Activated T-cell treated with anti-CD3 and anti-CD28 coated beads, Interleukin-2, amount 50 U/mL, for 1 hour (primary cell): Measurements from ENCODE around the gene ADAMTSL2.

Experiments used
- DNase-seq: peaks from one replicate; pipeline ENCODE4 v3.0.0-alpha.2; 2020

The ADAMTSL2 gene

GRCh38 chr9:133502112-133502511 is 32.4 kb upstream of the ADAMTSL2 start:
- no peak for DNase-seq

DNA sequence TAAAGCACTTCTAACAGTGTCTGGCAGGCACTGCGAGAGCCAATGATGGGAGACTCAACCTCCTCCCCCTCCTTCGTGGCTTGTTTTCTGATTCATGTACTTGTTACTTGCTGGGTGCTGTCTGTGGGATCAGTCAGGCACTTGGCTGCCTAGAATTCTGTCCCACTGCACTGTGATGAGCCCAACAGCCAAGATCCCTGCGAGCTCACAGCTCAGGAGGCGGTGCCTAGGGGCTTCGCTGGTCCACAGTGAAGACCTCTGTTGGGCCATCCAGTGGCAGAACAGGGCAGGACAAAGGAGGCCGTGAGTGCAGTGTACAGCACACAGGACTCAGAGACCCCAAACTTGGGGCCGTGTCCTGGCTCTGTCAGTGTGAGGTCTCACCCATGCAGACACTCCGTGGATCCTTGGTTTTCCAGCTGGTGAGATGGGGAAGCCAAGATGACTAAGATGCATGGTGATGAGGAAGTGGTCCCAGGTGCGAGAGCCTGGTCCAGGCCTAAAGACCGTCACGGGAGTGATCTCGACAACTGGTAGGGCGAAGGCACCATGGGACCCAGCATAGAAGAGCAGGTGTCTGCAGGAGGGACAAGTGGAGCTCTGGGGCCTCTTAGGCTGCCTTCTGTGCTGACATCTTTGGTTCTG is 29.2 kb upstream of the ADAMTSL2 start:
- no peak for DNase-seq

GRCh38 chr9:133505901-133506652 is 28.4 kb upstream of the ADAMTSL2 start:
- no peak for DNase-seq

DNA sequence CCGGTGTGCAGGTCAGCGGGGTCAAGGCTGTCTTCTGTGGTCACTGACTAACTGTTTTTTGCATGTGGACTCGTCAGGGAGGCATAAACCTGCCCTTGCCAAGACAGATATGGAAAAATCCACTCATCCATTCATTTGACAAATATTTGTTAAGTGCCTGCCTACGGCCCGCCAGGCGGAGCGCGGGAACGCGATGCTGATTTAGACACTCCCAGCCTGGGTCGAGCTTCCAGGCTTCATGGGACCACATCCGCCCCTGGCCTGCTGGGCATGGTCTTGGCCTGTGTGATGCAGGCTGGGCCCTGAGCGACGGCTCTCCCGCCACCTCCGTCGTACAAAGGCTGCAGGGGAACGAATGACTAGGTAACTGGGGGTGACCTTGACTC is 27.9 kb upstream of the ADAMTSL2 start:
- DNase-seq, result no peak

GRCh38 chr9:133507246-133507965 is 27.1 kb upstream of the ADAMTSL2 start:
- no peak for DNase-seq

GRCh38 chr9:133508046-133508445 is 26.5 kb upstream of the ADAMTSL2 start:
- no peak for DNase-seq

DNA sequence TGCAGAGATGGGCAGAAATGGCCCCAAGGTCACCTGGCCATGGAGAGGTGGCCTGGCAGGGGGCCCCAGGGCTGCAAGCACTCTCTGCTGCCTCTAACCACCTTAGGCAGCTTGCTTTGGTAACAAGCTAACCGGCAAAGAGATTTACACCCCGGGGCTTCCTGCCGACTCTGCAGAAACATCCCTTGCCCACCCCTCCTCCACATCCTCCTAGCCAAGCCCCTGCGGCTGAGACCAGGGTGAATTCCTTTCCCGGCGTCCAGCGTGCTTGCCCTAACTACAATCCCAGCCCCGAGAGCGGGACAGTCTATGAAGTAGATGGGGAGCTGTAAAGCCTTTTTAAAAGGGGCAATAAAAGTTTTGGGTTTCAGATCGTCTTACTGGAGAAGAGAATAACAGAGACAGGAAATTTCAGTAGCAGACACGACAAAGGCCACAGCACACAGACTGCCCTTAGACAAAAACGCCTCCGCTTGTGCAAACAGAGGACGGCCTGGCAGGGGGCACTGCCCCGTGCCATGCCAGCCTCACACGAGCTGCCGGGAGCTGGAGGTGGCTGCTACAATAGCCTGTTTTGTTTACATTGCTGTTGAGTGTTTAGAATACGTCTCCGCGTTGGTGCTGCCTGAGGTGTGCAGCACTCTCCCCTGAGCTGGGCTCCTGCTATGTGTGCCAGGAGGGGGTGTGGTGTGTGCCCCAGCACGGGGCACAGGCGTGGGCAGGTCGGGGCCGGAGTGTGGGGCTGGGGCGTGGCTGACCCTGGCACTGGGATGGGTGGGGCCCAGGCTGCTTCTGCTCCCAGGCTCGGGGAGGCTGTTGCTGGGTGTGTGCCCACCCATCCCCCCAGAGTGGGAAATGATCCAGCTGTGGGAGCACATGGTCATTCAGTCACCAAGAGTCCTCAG is 25.1 kb upstream of the ADAMTSL2 start:
- DNase-seq, result peak; percentile 33

GRCh38 chr9:133510926-133511505 is 23.5 kb upstream of the ADAMTSL2 start:
- DNase-seq, result no peak

GRCh38 chr9:133511607-133512006 is 22.9 kb upstream of the ADAMTSL2 start:
- no peak for DNase-seq

DNA sequence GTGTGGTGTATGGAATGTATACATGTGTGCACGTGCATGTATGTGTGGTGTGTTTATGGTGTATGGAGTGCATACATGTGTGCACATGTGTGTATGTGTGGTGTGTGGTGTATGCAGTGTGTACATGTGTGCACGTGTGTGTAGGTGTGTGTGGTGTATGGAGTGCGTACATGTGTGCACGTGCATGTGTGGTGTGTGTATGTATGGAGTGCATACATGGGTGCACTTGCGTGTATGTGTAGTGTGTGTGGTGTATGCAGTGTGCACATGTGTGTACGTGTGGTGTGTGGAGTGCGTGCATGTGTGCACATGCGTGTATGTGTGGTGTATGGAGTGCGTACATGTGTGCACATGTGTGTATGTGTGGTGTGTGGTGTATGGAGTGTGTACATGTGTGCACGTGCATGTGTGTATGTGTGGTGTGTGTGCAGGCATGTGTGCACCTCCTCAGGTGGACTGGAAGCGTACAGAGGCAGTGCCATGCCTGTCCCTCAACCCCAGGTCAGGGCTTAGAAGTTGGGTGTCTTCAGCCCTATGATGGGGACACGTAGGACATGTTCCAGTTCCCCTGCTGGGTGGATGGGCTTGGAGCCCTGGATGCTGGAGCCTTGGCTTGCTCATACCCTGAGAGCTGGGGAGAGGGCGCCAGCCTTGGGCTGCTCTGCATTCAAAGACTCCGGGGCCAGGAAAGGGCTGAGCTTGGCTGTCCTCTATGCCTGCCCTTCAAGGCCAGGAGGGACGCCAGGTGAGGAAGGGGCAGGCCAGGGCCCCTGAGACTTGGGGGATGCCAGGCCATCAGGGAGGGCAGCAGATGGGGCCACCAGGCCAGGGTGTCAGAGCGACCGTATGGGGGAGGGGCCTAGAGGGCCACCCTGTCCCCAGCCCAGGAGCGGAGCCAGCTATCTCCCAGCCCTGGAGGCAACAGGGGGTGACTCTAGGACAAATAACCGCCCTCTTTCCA is 22.0 kb upstream of the ADAMTSL2 start:
- no peak for DNase-seq

DNA sequence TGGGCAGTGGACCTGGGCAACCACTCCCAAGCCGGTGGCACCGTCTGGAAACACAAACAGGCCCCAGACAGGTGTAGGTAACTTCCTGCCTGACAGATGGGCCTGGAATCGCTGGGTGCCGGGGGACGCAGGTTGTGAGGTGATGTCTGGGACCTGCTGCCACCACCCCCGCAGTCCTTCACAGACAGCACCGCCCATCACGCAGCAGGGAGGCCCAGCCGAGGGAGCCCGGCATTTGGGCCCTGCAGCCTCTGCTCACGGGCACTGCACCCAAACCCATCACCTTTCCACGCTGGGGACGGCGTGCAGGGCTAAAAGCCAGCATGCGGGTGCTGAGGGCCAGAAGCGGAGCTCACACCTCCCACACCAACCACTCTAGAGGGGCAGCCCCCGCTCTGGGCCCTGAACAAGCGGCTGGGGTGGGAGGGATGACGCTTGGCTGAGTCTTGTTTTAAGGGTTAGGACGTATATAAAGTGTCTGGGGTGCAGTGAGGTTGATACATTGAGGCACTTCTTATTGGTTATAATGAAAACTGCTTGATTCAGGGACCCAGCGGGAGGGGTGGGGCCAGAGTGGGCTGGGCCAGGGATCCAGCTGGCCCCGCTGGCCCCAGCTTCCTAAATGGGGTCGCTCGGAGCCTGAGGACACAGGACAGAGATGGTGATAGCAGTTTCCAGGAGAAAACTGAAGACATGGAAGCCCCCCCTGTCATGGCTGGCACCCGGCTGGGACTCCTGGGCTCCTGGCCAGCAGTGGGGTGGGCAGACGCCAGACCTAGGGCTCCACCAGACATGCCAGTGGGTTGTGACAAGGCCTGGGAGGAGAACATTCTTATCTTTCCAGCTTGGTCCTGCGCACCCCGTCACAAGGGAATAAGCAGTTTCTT is 21.0 kb upstream of the ADAMTSL2 start:
- DNase-seq, result no peak

- DNase-seq, result no peak
Measured at GRCh38 chr9:133514460-133515239, 19.9 kb upstream of the ADAMTSL2 start.

DNA sequence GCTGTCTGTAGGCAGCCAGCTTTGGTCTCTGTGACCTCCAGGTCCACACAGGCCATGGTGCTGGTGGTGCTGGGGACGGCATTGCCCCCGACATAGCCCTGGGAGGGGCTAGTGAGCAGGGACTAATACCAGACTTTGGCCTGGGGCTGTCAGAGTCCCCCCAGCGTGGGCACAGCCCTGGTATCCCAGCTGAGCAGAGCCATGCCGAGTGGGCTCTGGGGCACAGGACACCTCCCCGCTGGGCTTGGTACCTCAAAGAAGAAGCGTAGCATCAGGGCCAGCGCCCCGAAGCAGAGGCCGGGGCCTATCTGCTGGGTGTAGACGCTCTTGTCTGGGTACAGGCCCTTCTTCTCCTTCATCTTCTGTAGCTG is 19.3 kb upstream of the ADAMTSL2 start:
- no peak for DNase-seq

DNA sequence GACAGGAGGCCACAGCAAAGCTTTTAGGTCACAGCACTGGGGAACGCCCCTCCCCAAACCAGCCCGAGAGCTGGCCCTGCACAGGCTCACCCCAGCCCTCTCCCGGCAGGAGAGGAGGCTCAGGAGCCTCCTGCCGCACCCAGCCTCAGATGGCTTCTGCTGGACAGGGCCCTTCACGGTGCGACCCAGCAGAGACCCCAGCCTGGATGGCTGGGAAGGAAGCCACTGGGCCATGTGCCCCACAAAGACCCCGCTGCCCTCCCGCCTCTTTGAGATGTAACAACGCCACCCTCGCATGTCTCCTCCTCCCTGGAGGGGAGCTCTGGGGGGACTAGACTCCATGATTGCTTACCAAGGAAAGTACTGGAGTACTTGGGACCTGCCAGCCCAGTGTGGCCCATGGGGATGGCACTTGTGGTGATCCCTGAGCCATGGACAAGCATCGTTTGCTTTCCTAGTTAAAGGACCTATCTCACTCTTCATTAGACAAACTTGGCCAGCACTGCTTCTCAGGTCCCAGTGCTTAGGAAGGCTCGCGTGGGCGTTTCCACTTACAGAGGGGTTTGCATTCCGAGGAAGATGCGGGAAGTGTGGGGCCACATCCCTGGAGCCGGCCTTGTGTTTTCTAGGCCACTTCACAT is 18.8 kb upstream of the ADAMTSL2 start:
- DNase-seq, result no peak

DNA sequence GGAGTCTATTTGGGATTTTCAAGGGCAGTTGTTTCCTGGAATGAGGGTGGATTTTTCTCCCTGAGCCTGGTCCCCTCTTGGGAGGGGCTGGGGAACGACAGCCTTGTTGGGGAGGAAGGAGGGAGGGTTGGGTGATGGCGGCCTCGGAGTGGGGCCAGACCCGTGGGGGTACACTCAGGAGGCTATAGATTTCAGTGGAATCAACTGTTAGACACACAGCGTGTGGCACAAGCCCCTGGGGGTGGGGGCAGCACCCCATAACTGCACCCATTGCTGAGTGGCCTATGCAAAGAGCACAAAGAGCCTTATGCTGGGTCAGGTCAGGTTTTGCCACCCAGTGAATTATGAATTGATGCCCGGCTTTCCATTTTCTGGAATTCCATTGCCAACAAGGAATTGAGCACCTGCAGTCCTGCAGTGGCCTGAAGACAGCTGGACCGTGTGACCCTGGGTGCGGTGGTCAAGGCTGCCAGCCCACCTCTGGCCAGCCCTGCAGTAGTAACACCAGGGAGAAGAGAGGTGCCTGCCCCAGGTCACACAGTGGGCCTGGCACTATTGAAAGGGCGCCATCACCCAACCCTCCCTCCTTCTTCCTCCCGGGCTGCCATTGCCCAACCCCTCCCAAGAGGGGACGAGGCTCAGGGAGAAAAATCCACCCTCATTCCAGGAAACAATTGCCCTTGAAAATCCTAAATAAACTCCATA is 18.1 kb upstream of the ADAMTSL2 start:
- DNase-seq, result no peak

DNA sequence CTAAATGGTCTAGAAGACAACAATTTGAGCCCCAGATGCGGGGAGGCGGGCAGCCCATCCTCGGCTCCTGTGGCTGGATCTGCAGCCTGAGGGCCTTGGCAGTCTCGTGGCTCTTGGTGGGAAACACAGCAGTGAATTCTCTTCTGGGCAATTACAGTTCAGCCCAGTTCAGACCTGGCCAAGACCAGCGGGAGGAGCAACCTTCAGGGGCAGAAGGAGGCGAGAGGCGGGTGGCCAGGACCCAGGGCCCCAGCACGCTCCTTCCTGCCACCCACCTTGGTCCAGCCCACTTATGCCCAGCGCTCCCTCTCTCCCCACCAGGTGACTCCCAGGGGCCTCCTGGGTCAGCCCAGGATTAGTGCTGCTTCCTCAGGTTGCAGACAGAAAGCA is 17.5 kb upstream of the ADAMTSL2 start:
- DNase-seq, result no peak

- no peak for DNase-seq
Measured at GRCh38 chr9:133517711-133518110, 16.8 kb upstream of the ADAMTSL2 start.

- no peak for DNase-seq
Measured at GRCh38 chr9:133518200-133518599, 16.3 kb upstream of the ADAMTSL2 start.
